ENCODE data around the gene CRIM1. TPM values are rescaled to one million over a fixed set of nuclear protein-coding genes. Genes with fewer than 3 reads are reported as not detected.

CRIM1 gene
- total and polyA plus RNA-seq, 2 of the 8 experiments (the other 6 are each of a cell fraction or from before 2014, with no cell fraction given), result 9.4 to 28.4 TPM

GRCh38 chr2:36582538-36582937 is 227.0 kb downstream of the CRIM1 start:
- Histone ChIP-seq H4K91ac (replicated peaks; ENCODE audit: insufficient read length, low read length) (no peak overlapping the region), H2BK5ac (ENCODE audit: low read depth, low read length) (no peak overlapping the region), H3K18ac (ENCODE audit: extremely low read depth, low read length) (no peak overlapping the region), H3K9me3 (ENCODE audit: insufficient read depth in 2 of 2, low read depth in 1 of 2, low read length in 1 of 2) (no peaks in the 10 kb centered on the region), H4K5ac (ENCODE audit: insufficient read length, low read depth, low read length) (no peak overlapping the region), H3K56ac (replicated peaks; ENCODE audit: insufficient read length, low read depth, low read length) (no peak overlapping the region), H4K8ac (ENCODE audit: extremely low read depth, insufficient read depth, low read length) (no peak overlapping the region), H3K27ac (ENCODE audit: low read depth, low read length) (no peak overlapping the region), H2AK5ac (ENCODE audit: low read depth, low read length) (no peak overlapping the region), H3K4me2 (ENCODE audit: insufficient read depth in 1 of 2, low read depth in 2 of 2, low read length in 2 of 2) (no peak overlapping the region), H2BK20ac (ENCODE audit: low read length) (no peak overlapping the region), H2AFZ (ENCODE audit: low read length) (no peak overlapping the region), H3K27me3 (replicated peaks in 1 of 4; ENCODE audit: control insufficient read depth in 3 of 4, extremely low read depth in 1 of 4, insufficient read depth in 3 of 4, low read length in 3 of 4) (no peaks in the 10 kb centered on the region), H4K20me1 (replicated peaks in 1 of 2; ENCODE audit: control insufficient read depth in 1 of 2, insufficient read depth in 2 of 2, low read length in 2 of 2) (peaks cover 0 to 2% of the 10 kb centered on the region in 2 experiments), H2BK12ac (ENCODE audit: low read depth, low read length) (no peak overlapping the region), H3K23me2 (ENCODE audit: low read depth, low read length) (no peaks in the 10 kb centered on the region), H3K4me3 (ENCODE audit: extremely low read depth in 1 of 4, insufficient read depth in 2 of 4, low read depth in 3 of 4, low read length in 4 of 4) (no peak overlapping the region), H3K9ac (replicated peaks in 1 of 4; ENCODE audit: extremely low read depth in 1 of 4, low read depth in 3 of 4, low read length in 3 of 4) (no peak overlapping the region), H3K4me1 (replicated peaks in 1 of 4; ENCODE audit: control insufficient read depth in 3 of 4, insufficient read depth in 4 of 4, low read length in 3 of 4) (no peaks in the 10 kb centered on the region), H3K4ac (replicated peaks; ENCODE audit: insufficient read length, low read depth, low read length) (no peak overlapping the region), H3K23ac (ENCODE audit: insufficient read length) (no peak overlapping the region), H3K79me1 (ENCODE audit: low read depth, low read length) (no peaks in the 10 kb centered on the region), H3K79me2 (ENCODE audit: control insufficient read depth in 1 of 2, insufficient read depth in 2 of 2, low read length in 2 of 2) (no peaks in the 10 kb centered on the region), H2BK15ac (ENCODE audit: low read length) (no peak overlapping the region), H3K14ac (ENCODE audit: insufficient read length) (no peak overlapping the region), H2BK120ac (replicated peaks; ENCODE audit: low read depth, low read length) (no peak overlapping the region), H3K36me3 (ENCODE audit: control insufficient read depth in 2 of 4, insufficient read depth in 4 of 4, low read length in 3 of 4) (peaks cover 0 to 19% (median 4%) of the 10 kb centered on the region in 4 experiments; a peak in 5 of 8 replicates)
- ChIA-PET CTCF (ENCODE audit: partially characterized antibody) (no interaction called here), POLR2A (ENCODE audit: partially characterized antibody) (interaction anchor here (0.8 to 1.2 kb wide), 3 partner anchors 13 to 41 kb away, joined by 4 read pairs; no protein-coding TSS in a partner anchor)
- TF ChIP-seq ZNF274 (IDR thresholded peaks at IDR 0.05; ENCODE audit: borderline replicate concordance, extremely low read depth, low read length) (no peak), CHD2 (IDR thresholded peaks at IDR 0.05; ENCODE audit: low read length) (no peak), YY1 (IDR thresholded peaks at IDR 0.05; ENCODE audit: low read depth, low read length) (no peak), SAP30 (IDR thresholded peaks at IDR 0.05; ENCODE audit: insufficient read depth, insufficient replicate concordance, low read length) (no peak), JUN (IDR thresholded peaks at IDR 0.05; ENCODE audit: low read depth, low read length) (no peak)
- 94% methylated on average over 5 of the region's 5 CpGs; no CpG with 5 or more reads in 1 of the 2 experiments for WGBS, 2 experiments (ENCODE audit: extremely low coverage in 1 of 2, insufficient coverage in 1 of 2, insufficient read length in 1 of 2, insufficient replicate concordance in 2 of 2, low coverage in 1 of 2, low lambda C conversion rate in 2 of 2, missing lambda C conversion rate in 1 of 2)
- FAIRE-seq (no peak), DNase-seq (ENCODE audit: low read depth in 1 of 2, low spot score in 2 of 2) (no peak)
